ENCODE results near the gene COL15A1. TPM values are rescaled to one million over a fixed set of nuclear protein-coding genes. Genes with fewer than 3 reads are reported as not detected.

COL15A1 gene
- total RNA-seq, 4 donors from 2014 or later = 134 to 256 (median 145) TPM

- peaks cover 75 to 99% (median 98%) of the 10 kb centered on the region in 4 donors for H3K4me1 ChIP-seq
- 67% methylated on average over 7 of the region's 10 CpGs for WGBS
- no peak for DNase-seq (ENCODE audit: extremely low spot score)
- H3K27me3 ChIP-seq = no peaks in the 10 kb centered on the region
- peak overlapping the region; percentile 84 to 89 (median 87) for H3K27ac ChIP-seq (replicated peaks in 1 of 4)
- H3K4me3 ChIP-seq = peak overlapping the region; percentile 41 to 52 (median 41)
- H3K36me3 ChIP-seq = no peaks in the 10 kb centered on the region
- intact Hi-C loops (cut with DNase I) = no loop called here
- TF ChIP-seq EP300 (IDR thresholded peaks at IDR 0.05) = no peak
- no peak for TF ChIP-seq POLR2A (IDR thresholded peaks at IDR 0.05; ENCODE audit: low read depth)
- TF ChIP-seq POLR2AphosphoS5 (IDR thresholded peaks at IDR 0.05) = no peak
- no peak for TF ChIP-seq CTCF (IDR thresholded peaks at IDR 0.05)
- no peaks in the 10 kb centered on the region for H3K9me3 ChIP-seq
Observed at GRCh38 chr9:98974554-98974953, 30.8 kb downstream of the COL15A1 start.

- WGBS = 8% methylated on average over 15 of the region's 33 CpGs
- TF ChIP-seq POLR2AphosphoS5 (IDR thresholded peaks at IDR 0.05) (peak; percentile 66 to 81), CTCF (IDR thresholded peaks at IDR 0.05) (peak in 2 of 3 experiments; percentile 98 to 99), EP300 (IDR thresholded peaks at IDR 0.05) (no peak)
- Histone ChIP-seq H3K36me3 (no peaks in the 10 kb centered on the region), H3K4me1 (peaks cover 73 to 98% (median 92%) of the 10 kb centered on the region in 4 donors), H3K27ac (replicated peaks in 1 of 4) (peak overlapping the region; percentile 84 to 89 (median 87)), H3K27me3 (no peaks in the 10 kb centered on the region), H3K4me3 (peak overlapping the region; percentile 41 to 52 (median 41)), H3K9me3 (no peaks in the 10 kb centered on the region)
- peak; percentile 96 for DNase-seq (ENCODE audit: extremely low spot score)
- intact Hi-C loops (cut with DNase I) = loop anchor here (5.0 kb wide), 1 partner anchor 33 kb away; the partner anchor contains the start of gene COL15A1
Observed at GRCh38 chr9:98974994-98975712, 31.4 kb downstream of the COL15A1 start.

GRCh38 chr9:98975838-98976237 is 32.1 kb downstream of the COL15A1 start:
- no peak for TF ChIP-seq POLR2AphosphoS5 (IDR thresholded peaks at IDR 0.05)
- no peak for TF ChIP-seq CTCF (IDR thresholded peaks at IDR 0.05)
- TF ChIP-seq EP300 (IDR thresholded peaks at IDR 0.05) = no peak
- TF ChIP-seq POLR2A (IDR thresholded peaks at IDR 0.05; ENCODE audit: low read depth) = no peak
- no peaks in the 10 kb centered on the region for H3K36me3 ChIP-seq
- H3K27me3 ChIP-seq = no peaks in the 10 kb centered on the region
- peaks cover 73 to 95% (median 86%) of the 10 kb centered on the region in 4 donors for H3K4me1 ChIP-seq
- H3K9me3 ChIP-seq = no peaks in the 10 kb centered on the region
- H3K4me3 ChIP-seq = no peak overlapping the region
- no peak for DNase-seq (ENCODE audit: extremely low spot score)
- peak overlapping the region; percentile 84 to 89 (median 87) for H3K27ac ChIP-seq (replicated peaks in 1 of 4)
- 59% methylated on average over 3 of the region's 3 CpGs for WGBS
- intact Hi-C loops (cut with DNase I) = loop anchor here (5.0 kb wide), 1 partner anchor 34 kb away; the partner anchor contains the start of gene COL15A1

GRCh38 chr9:98977246-98977714 is 33.6 kb downstream of the COL15A1 start:
- Histone ChIP-seq H3K4me1 (peaks cover 59 to 81% (median 72%) of the 10 kb centered on the region in 4 donors), H3K27me3 (no peaks in the 10 kb centered on the region)

More at GRCh38 chr9:98977246-98977714, 33.6 kb downstream of the COL15A1 start:
- H3K9me3 ChIP-seq = no peaks in the 10 kb centered on the region
- TF ChIP-seq POLR2AphosphoS5 (IDR thresholded peaks at IDR 0.05) (peak in 1 of 2 donors; percentile 4), POLR2A (IDR thresholded peaks at IDR 0.05; ENCODE audit: low read depth) (no peak), CTCF (IDR thresholded peaks at IDR 0.05) (no peak), EP300 (IDR thresholded peaks at IDR 0.05) (no peak)
- no peak for DNase-seq (ENCODE audit: extremely low spot score)
- no peak overlapping the region for H3K4me3 ChIP-seq
- H3K27ac ChIP-seq (replicated peaks in 1 of 4) = peak overlapping the region; percentile 84 to 89 (median 87)
- intact Hi-C loops (cut with DNase I) = loop anchor here (5.0 kb wide), 1 partner anchor 35 kb away; the partner anchor contains the start of gene COL15A1
- H3K36me3 ChIP-seq = no peaks in the 10 kb centered on the region
- 68% methylated on average over 9 of the region's 9 CpGs for WGBS

Data from esophagus muscularis mucosa (tissue), 4 donors.